Measurements from ENCODE around the gene RHOB.
A peak's percentile ranks its signal among the peaks of the same experiment; 100 is the strongest.
"Not testable (repeated sequence)": the region's sequence is repeated elsewhere in the genome, so short reads cannot be mapped to it uniquely, and the experiment has no call there.

The RHOB gene

DNA sequence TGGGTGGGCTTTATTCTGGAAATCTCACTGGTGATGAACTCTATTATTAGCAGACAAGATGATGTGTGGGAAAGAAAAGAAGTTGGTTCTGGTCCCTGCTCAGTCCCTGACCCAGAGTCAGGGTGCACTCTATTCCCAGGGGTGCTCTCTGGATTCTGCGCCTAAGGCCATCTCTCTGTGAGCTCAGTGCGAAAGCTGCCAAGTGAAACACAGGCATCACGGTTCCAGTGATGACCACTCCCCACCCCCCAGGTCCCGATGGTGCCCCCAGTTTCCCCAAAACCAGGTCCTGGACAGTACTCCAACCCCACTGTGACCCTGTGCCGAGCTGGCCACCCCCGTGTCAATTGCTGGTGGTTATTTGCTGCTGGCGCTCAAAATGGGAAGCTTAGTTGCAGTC is 30.1 kb downstream of the RHOB start:
- DNase-seq, result no peak

DNA sequence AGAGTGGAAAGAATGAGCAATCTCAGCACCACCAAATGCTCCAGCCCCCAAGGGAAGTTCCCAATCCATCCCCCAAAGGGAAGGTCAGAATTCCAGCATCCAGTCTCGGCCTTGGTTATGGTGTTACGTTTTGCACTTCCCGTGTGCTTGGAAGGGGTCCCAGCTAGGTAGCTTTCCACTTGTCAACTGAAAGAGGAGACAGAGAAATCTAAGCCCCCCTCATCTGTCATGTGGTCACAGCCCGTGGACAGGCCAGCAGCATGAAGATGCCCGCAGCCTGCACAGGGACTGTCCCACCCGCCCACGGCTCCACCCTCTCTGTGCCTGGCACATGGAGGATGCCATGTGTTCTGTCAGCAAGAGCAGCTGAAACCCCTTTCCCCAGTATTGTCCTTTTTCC is 32.1 kb downstream of the RHOB start:
- peak; percentile 15 for DNase-seq

DNA sequence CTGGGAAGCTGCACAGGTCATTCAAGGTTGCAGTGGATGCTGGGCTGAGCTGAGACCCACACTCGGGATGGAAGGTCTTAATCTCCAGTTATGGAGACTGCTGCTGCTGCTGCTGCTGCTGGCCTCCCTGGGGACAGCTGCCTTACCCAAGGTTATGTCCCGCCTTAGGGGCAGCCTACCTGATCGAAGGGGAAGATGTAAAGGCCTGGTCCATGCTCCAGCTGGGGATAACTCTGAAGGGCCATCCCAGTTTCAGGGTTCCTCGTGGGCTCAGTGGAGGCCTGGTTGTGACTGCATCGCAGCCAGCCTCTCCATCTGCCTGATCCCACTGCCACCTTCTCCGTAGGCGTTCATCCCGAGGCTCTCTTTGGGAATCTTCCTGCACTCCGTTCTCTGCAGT is 33.0 kb downstream of the RHOB start:
- DNase-seq, result peak; percentile 24

DNA sequence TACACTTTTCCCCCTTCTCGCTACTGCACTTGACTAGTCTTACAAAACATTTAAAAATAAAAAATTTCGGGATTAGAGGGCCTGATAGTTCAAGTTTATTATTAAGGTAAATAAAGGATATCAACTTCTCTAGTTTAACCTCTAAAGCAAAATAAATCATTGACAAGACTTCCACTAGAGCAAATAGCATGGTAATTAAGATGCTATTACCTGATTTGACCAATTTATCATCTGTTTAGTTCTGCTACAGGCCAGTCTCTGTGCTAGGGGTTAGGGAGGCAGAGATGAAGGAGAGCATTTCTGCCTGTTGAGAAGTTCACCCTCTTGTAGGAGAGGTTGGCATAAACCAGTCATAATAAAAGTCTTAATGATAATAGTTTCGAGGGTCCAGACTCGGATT is 34.0 kb downstream of the RHOB start:
- DNase-seq, result no peak

DNA sequence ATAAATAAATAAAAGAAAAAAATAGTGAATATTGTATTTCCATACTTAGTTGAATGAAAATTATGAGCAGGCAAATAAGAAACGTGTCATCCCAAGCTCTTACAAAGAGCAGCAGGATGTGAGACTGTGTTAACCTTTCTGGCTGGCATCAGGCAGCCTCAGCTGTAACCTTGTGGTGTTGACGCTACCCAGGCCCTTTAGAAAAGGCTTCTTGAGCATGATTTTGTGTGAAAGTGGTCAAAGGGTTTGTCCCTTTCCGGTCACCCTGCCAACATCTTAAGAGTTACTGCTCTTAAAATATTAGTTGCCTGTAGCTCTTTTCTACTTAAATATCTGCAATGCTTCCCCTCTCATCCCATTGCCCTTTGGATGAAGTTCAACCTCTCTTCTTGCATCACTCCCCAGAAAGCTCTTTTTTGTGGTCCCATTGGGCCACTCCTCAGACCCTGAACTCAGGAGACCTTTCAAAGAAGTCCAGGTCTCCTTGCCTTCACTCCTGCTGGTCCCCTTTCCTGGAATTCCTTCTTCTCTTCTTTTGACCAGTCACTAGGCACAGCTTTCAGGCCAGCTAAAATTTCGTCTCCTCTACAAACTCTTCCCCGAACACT is 35.0 kb downstream of the RHOB start:
- DNase-seq, result no peak

DNA sequence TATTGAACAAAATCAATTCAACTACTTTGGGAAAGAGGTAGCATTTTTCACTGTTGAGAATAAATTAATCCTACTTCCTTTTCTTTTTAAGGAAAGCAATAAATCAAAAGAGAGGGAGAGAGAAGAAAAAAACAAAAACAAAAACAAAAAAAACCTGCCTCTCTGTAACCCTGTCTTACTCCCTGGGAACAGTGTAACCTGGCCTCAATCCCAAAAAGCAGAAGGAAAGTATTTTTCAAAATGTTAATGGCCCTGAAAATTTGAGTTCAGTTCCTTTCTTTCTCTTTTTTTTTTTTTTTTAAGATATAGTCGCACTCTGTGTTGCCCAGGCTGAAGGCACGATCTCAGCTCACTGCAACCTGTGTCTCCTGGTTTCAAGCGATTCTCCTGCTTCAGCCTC is 35.9 kb downstream of the RHOB start:
- no peak for DNase-seq

DNA sequence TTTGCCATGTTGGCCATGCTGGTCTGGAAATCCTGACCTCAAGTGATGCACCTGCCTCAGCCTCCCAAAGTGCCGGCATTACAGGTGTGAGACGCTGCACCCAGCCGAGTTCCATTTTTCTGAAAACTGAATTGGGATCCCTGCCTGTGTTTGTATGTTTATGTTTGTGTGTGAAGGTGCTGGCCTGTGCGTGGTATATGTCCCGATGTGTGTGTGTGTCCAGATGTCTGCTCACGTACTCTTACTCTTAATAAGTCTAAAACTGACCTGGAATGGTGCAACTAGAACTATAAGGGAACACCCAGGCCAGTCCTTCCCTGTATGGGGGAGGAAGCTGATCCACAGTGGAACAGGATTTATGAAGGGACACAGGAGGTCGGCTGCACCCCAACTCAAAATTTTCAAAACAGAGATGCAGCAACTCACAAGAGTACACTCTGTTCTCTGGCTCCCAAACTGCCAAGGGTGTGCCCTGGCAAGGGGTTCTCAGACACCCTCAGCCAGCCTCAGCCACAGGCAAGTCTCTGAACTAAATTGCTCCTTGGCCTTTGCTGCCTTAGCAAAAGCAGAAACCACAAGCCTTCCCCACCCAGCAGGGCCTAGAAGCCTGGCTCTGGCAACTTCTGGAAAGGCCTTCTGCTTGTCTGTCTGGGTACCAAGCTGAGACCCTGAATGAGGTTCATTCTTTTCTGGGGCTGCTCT is 36.5 kb downstream of the RHOB start:
- DNase-seq, result no peak

DNA sequence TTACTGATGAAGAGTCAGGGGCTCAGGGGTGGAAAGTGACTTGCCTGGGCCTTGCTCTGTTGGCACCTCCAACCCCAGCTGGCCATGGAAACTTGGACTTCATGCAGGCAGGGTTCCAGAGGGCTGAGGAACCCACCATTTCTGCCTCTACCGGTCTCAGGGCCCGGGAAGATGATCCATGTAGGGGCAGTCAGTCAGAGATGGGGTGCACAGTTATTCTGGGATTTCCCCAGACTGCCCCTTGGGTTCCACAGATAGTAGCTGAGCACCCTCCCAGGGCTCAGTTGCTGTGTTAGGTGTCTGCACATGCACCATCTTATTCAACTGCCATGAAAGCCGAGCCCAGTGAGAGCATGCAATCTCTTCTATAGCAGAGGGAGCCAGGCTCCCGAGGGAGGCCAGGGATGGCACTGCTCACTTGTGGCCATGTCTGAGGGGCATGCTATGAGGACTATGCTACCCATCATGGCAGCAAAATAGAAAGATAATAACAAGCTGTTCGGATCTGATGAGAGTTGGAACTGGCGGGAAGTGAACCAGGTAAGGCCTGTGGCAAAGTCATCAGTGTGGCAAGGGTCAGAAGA is 37.3 kb downstream of the RHOB start:
- no peak for DNase-seq

DNA sequence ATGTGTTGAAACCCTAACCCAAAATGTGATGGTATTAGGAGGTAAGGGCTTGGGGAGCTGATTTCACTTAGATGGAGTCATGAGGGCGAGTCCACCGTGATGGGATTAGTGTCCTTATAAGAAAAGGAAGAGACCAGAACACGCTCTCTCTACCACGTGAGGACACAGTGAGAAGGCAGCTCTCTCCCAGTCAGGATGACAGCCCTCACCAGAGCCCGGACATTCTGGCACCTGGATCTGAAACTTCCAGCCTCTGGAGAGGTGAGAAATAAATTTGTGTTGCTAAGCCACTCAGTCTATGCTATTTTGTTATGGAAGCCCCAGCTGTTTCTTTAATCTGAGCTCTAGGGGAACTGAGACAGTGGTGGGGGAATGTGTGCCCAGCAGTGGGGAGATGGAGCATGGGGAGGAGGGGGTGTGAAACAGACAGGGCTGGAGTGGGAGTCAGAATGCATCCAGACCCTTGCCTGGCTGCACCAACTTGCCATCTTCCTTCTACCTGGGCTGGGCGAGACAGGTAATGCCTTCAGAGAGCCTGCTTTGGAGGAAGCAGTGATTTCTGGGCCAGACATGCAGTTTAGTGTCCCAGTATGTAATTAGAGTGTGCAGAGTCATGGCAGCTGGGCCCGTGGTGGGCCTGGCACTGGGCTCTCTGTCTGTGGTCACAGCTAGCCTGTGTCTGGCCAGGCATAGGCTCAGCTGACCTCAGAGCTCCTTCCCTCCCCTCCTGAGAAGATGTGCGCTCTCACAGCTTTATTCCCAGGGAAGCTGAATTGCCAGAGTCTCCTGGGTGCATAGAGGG is 38.1 kb downstream of the RHOB start:
- DNase-seq, result no peak

DNA sequence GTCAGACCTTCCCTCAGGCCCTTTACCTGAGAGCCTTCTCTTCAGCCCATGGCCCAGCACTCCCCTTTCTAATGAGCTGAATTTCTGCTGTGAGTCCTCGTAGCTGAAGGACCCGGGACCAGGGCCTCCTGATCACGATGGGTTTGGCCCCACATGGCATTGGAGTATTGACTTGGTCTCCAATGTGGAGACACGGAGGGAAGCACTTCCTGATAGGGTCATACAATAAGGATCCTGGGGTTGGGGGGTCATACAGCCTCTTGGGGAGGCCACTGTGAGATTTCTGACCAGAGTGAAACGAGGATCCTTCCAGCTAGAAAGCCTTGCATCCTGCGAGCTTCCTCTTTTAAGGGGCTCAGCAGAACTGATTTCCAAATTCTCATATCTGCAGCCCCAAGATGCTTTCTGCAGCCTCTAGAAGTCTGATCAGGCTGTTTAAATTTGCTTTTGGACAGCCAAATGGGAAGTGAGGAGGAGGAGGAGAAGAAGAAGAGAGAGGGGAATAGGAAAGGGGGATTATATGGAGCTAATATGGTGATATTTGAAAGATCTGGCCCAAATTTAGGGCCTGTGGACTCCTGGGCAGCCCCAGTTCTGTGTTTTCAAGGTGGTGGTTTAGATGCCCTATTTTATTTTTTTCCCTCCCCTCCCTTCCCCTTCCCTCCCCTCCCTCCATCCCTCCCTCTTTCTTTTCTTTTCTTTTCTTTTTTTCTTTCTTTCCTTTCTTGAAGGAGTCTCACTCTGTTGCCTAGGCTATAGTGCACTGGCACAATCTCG is 38.9 kb downstream of the RHOB start:
- DNase-seq, result no peak

DNA sequence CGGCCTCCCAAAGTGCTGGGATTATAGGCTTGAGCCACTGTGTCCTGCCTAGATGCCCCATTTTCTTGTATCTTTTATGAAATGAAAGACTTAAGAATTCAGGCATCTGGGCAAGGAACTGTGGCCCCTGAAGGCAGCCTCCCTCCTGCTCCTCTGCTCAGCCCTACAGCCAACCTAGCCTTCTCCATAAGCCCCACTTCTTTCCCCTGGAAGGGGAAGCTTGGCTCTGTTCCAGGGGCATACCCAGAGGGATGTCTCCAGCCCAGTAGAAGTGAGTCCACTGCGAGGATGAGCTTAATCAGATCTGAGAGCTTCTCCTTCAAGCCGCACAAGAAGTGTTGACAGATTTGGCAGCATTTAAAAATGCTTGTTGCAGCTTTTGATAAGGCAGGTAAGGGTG is 39.7 kb downstream of the RHOB start:
- no peak for DNase-seq

DNA sequence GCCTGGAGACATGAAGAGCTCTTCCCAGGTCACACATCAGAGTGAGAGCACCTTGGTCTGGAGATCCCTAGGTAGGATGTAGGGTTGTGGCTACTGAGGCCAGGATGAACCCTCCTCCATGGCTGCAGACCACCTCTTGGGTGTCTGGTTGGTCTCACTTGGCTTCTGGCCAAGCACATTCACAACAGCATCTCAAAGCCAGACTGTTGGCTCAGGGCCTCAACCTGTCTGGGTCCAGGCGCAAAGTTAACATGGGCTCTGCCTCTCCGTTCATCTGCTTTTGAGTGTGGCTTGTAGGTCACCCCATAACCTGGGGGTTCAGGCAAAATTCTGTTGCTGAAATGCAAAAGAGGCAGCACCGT is 40.1 kb downstream of the RHOB start:
- no peak for DNase-seq

DNA sequence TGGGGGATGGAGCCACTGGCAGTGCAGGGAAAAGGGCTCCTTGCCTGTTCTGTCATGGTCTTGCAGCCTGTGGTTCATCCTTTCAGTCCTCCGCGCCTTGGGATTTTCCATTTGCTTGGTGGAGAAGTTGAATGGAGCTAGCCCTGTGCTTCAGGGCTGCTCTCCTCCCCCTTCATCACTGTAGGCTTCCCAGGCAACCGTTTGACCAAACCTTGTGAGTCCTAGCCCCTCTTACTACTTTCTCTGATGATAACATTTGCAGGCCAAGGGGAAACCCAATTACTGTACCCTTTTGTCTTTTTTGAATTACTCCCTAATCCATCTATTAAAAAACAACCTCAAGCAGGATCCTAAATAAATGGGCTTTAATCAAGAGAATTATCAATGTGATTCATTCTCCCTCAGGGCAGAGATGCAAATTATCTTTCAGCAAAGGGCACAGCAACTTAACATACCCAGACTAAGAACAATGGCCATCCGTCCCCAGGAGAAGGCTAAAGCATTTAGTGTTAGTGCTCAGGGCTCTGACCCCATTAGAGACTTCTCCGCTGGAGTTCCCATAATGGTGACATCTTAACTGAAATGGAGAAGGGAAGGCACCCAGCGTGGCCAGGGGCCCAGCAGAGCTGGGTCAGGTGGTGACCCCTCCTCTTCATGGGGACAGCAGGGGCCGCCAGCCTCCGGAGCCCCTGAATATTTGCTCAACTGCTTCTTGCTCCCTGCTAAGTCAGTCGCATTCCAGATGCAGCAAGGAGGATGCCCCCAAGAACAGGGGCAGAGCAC is 40.7 kb downstream of the RHOB start:
- DNase-seq, result no peak

DNA sequence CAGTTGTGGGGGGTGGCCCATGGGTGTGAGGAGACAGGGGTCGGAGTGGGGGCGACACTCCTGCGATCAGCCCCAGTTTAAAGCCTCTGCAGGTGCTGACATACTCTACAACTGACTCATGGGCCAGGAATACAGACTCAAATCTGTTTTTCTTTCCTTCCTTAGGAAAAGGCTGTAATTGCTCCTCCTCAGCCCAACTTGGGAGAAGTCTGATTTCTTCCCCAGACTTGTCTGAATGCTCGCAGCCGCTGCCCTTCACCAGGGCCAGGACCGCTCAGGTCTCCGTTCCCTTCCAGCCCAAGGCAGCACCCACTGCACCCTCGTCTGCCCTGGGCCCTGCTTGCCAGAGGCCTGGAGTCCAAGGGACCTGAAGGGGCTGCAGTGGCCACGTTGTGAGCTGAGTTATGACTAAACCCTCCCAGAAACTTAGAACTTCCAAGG is 41.3 kb downstream of the RHOB start:
- DNase-seq, result no peak

DNA sequence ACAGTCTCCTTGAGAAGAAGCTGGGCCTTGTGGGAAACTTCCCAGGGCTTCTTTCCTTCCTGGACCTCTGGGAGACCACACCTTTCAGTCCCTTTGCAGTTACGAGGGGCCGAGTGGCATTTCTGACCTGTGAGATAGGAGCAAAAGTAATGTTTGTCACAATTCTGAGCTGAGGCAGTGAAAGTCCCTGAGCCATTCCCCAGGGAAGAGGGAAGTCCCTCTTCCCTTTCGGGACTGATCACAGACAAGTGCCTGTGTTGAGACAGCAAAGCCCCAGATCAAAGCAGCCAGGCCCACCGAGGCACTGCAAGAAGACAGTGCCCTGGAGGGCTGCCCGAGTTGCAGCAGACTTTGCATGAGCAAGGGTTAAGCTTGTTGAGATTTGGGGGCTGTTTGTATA is 41.9 kb downstream of the RHOB start:
- no peak for DNase-seq

DNA sequence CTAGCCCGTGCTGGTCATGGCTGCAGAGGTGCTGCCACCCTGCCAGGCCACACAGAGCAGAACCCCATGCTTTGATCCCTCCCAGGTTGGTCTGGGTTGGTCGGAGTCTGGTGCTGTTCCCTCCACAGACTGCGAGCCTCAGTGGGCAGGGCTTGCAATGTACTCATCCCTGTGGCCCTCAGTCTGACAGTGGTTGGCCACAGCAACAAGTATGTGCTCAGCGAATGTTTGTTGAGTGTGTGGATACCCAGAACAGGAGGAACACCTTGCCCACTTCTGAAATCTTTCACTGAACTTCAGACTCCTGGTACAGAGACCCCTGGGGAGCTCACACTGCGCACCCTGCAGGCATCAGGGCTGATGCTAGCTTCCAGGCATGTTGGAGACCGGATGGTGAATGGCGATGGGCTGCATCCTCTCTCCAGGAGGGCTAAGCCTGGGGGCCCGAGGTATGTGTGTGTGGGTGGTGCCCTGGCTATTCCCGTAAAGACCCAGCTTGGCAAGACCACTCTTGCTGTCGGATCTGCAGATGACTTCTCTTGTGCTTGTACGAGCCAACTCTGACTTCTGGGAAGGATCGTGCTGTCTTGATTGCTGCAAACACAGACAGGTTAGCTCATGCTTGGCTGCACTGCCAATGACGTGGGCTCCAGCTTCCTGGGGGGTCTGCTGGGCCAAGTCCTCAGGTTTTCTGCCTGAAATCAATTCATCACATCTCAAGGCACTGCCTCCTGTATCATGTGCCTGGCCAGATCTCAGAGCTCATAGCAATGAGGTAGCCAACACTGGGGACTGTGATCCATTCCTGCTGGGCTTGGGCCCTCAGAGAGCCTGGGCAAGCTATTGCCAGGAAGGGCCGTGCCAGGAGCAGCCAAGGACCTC is 43.7 kb downstream of the RHOB start:
- no peak for DNase-seq

DNA sequence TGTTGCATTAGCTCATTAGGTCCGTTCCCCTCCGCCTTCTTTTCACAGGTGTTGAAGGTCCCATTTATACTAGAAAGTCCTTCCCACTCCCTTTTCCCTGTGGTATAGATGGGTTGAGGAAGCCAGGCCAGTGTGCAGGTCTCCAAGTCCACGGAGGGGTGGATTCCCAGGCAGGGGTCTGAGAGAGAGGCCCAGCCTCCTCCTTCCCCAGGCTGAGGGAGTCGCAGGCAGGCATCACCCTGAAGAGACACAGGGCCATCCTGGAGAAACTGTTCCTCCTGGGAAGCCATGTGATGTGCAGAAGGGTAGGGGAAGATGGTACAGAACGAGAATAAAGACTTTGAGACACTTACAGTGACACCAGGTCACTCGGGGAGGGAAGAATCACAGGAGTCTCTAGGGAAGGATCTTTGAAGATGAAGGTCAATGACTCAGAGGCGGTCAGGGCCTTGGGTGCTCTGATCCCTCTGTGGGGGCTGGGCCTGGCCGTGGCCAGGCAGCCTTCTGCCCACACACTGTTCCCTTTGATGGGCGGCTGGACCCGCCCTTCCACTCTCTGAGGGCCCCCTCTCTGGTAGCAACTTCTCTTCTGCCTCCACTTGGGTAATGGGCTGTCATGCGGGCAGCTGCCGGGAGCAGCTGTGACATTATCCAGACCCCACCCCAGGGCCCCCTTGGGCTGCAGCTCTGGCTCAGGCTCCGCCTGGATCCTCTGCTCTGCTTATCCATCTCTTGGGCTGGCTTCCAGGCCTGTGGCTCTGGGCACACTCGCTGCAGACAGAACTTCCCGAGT is 45.1 kb downstream of the RHOB start:
- DNase-seq, result no peak

DNA sequence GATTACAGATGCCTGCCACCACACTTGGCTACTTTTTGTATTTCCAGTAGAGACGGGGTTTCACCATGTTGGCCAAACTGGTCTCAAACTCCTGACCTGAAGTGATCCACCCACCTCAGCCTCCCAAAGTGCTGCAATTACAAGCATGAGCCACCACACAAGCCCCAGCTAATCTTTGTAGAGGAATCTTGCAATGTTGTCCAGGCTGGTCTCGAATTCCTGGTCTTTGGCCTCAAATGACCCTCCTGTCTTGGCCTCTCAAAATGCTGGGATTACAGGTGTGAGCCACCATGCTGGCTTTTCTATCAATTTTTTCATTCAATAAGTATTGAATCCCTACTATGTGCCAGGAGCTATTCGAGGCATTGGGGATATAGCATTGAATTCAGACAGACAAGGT is 46.2 kb downstream of the RHOB start:
- DNase-seq, result not testable (repeated sequence)

DNA sequence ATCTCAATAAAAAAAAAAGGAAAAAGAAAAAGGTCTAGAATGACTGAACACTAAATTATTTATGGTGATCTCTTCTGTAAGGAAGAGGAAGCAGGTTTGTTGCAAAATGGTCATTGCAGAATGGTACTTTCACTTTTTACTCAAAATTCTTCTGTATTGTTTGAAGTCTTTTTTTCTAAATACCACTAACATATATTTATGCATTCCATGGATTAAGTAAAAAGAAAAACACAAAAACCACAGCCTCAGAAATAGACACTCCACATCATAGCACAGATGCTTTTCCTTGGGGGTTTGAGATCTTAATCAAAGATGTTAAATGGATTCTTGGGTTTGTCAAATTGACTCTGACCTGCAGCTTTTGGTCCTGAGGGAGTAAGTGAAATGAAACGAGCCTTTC is 47.4 kb downstream of the RHOB start:
- no peak for DNase-seq

Data from activated CD8-positive, alpha-beta memory T cell treated with anti-CD3 and anti-CD28 coated beads for 24 hours (primary cell).